NCI-H1417 (cell line): ENCODE results near the gene NPFFR1.

Source experiments
- DNase-seq, 3 experiments: peaks; one replicate each; lab custom pipeline; 2025; lab: John Stamatoyannopoulos, UW

NPFFR1 gene

GRCh38 chr10:70315815-70316214, 32.0 kb upstream of the NPFFR1 start:
- DNase-seq = no peak

GRCh38 chr10:70315276-70315675, 31.5 kb upstream of the NPFFR1 start:
- no peak for DNase-seq

GRCh38 chr10:70312972-70313371, 29.2 kb upstream of the NPFFR1 start:
- DNase-seq = no peak

- DNase-seq = no peak
Measured at GRCh38 chr10:70312249-70312648, 28.4 kb upstream of the NPFFR1 start.

GRCh38 chr10:70311698-70312097, 27.9 kb upstream of the NPFFR1 start:
- DNase-seq = no peak

GRCh38 chr10:70309661-70310060, 25.9 kb upstream of the NPFFR1 start:
- no peak for DNase-seq

GRCh38 chr10:70308121-70309060, 24.6 kb upstream of the NPFFR1 start:
- no peak for DNase-seq

- DNase-seq = no peak
Measured at GRCh38 chr10:70306886-70307520, 23.2 kb upstream of the NPFFR1 start.

GRCh38 chr10:70306181-70306705, 22.4 kb upstream of the NPFFR1 start:
- no peak for DNase-seq

- no peak for DNase-seq
Measured at GRCh38 chr10:70303730-70304129, 19.9 kb upstream of the NPFFR1 start.

GRCh38 chr10:70302292-70302691, 18.5 kb upstream of the NPFFR1 start:
- DNase-seq = no peak

- DNase-seq = no peak
Measured at GRCh38 chr10:70300908-70301597, 17.2 kb upstream of the NPFFR1 start.

GRCh38 chr10:70300461-70300860, 16.7 kb upstream of the NPFFR1 start:
- no peak for DNase-seq

- no peak for DNase-seq
Measured at GRCh38 chr10:70299876-70300275, 16.1 kb upstream of the NPFFR1 start.

GRCh38 chr10:70298393-70298792, 14.6 kb upstream of the NPFFR1 start:
- DNase-seq = no peak

GRCh38 chr10:70297224-70297623, 13.4 kb upstream of the NPFFR1 start:
- DNase-seq = no peak

- no peak for DNase-seq
Measured at GRCh38 chr10:70296406-70296899, 12.6 kb upstream of the NPFFR1 start.

GRCh38 chr10:70295926-70296325, 12.1 kb upstream of the NPFFR1 start:
- no peak for DNase-seq

GRCh38 chr10:70295321-70295720, 11.5 kb upstream of the NPFFR1 start:
- no peak for DNase-seq

- DNase-seq = no peak
Measured at GRCh38 chr10:70293169-70293843, 9.5 kb upstream of the NPFFR1 start.

GRCh38 chr10:70292004-70292403, 8.2 kb upstream of the NPFFR1 start:
- DNase-seq = no peak

- no peak for DNase-seq
Measured at GRCh38 chr10:70289739-70290138, 5.9 kb upstream of the NPFFR1 start.
